GM12875 (cell line): ENCODE measurements around the gene NKX6-1.

Experiments used
- H3K4me3 ChIP-seq: one replicate; pipeline ENCODE4 v1.5.1; 2011; ENCODE audit warnings: low read depth, low read length, control low read depth
- CTCF ChIP-seq: IDR thresholded peaks from 2 replicates; pipeline ENCODE4 v1.5.1; 2011; ENCODE audit warnings: low read depth, mild to moderate bottlenecking, control low read depth, inconsistent platforms, low read length, moderate library complexity, borderline replicate concordance; ENCODE audit not compliant: insufficient read depth

NKX6-1 gene

GRCh38 chr4:84480082-84480481 is 19.0 kb downstream of the NKX6-1 start:
- TF ChIP-seq CTCF, result no peak
- no peak overlapping the region for H3K4me3 ChIP-seq

- H3K4me3 ChIP-seq, result no peak overlapping the region
- TF ChIP-seq CTCF, result no peak
Observed at GRCh38 chr4:84479663-84480062, 19.4 kb downstream of the NKX6-1 start.

DNA sequence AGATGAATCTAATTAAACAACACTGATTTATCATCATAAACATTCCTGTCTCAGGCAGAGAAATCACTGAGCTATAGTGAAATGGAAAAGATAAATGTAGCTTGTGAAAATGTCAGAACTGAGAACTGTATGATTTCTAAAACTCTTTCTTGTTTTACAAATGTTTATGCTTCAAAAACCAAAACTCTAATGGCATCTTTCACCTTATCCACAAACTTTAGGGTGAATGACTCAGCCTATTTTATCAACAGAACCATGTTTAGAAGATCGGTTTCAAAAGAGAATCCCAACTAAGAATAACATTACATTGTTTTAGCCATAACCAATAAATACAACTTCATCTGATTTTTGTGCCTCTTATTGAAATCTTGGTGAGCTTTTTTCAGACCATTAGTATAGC is 21.4 kb downstream of the NKX6-1 start:
- H3K4me3 ChIP-seq, result no peak overlapping the region
- TF ChIP-seq CTCF, result no peak

- TF ChIP-seq CTCF, result no peak
- H3K4me3 ChIP-seq, result no peak overlapping the region
Observed at GRCh38 chr4:84474107-84474506, 25.0 kb downstream of the NKX6-1 start.

DNA sequence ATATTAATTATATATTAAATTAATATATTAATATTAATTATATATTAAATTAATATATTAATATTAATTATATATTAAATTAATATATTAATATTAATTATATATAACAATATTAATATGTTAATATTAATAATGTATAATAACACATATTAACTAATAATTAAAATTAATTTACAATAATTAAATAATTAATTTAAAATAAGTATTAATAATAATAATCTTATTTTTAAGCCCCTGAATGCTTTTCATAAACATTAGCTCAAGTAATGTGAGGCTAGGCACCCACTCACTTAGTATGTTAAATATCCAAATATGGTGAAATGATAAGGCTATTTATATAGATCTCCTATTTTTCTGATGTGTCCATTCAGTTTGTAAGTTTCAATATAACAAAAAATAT is 26.9 kb downstream of the NKX6-1 start:
- no peak overlapping the region for H3K4me3 ChIP-seq
- TF ChIP-seq CTCF, result no peak

GRCh38 chr4:84470204-84470785 is 28.8 kb downstream of the NKX6-1 start:
- peak; percentile 30; the same call in 1 of the 2 replicates for TF ChIP-seq CTCF
- no peak overlapping the region for H3K4me3 ChIP-seq

GRCh38 chr4:84467601-84468000 is 31.5 kb downstream of the NKX6-1 start:
- no peak for TF ChIP-seq CTCF
- no peak overlapping the region for H3K4me3 ChIP-seq
